Heart right ventricle (tissue), 16 donors: ENCODE results near the gene FHIP1A. TPM values are rescaled to one million over a fixed set of nuclear protein-coding genes. Genes with fewer than 3 reads are reported as not detected.

ENCODE experiments used
- ATAC-seq, 8 donors: fragments of 200-7000 bp; cut with Tn5 transposase; one replicate each; pipeline ENCODE4 v1.9.1; 2020; ENCODE audit warnings: mild to moderate bottlenecking in 8 of 8, moderate library complexity in 8 of 8, moderate number of reproducible peaks in 1 of 8
- DNase-seq, 2 donors: peaks; one replicate each; pipeline ENCODE4 v3.0.0-alpha.2; 2020
- H3K27ac ChIP-seq, 10 donors: fragments of 200-600 bp; sonication (generic) in 2 of 10; one replicate each; pipeline versions ENCODE4 v1.5.0 to v1.8.0; 2020 to 2022; ENCODE audit warnings: mild to moderate bottlenecking in 3 of 10
- H3K27me3 ChIP-seq, 7 donors: fragments of 200-600 bp; one replicate each; pipeline ENCODE4 v1.8.0; 2021 to 2022; ENCODE audit warnings: mild to moderate bottlenecking in 2 of 7
- H3K36me3 ChIP-seq, 9 donors: fragments of 200-600 bp; sonication (generic) in 1 of 9; one replicate each; pipeline versions ENCODE4 v1.5.0 to v1.8.0; 2020 to 2022; ENCODE audit warnings: mild to moderate bottlenecking in 2 of 9
- H3K4me1 ChIP-seq, 9 donors: fragments of 200-600 bp; sonication (generic) in 1 of 9; one replicate each; pipeline versions ENCODE4 v1.5.0 to v1.8.0; 2020 to 2022; ENCODE audit warnings: mild to moderate bottlenecking in 4 of 9
- H3K4me3 ChIP-seq, 10 donors: fragments of 200-600 bp; sonication (generic) in 2 of 10; one replicate each; pipeline versions ENCODE4 v1.5.0 to v1.8.0; 2020 to 2022; ENCODE audit warnings: mild to moderate bottlenecking in 7 of 10, moderate library complexity in 2 of 10
- H3K9me3 ChIP-seq, 11 donors: fragments of 200-600 bp in 10 of 11; sonication (generic) in 2 of 11; one replicate each; pipeline versions ENCODE4 v1.5.0 to v1.8.0; 2013 to 2022; ENCODE audit warnings: mild to moderate bottlenecking in 2 of 11, control low read depth in 1 of 11, moderate library complexity in 1 of 11
- WGBS, 2 donors: extraction: QIAGEN DNeasy Blood & Tissue Kit; methylation state at CpG; one replicate each; pipeline ENCODE4 v1.1.7; 2013; ENCODE audit warnings: inconsistent platforms in 1 of 2; 5-methylcytosine and 5-hydroxymethylcytosine counted together
- intact Hi-C, 10 donors: fragments of 100-400 bp; cut with DNase I; formaldehyde crosslinking; loops; one replicate each; pipeline versions ENCODE4 v1.11.1 to v1.14.2; 2022
- polyA plus RNA-seq, 2 donors: library from polyadenylated mRNA; stranded (reverse); fragments of 200-250 nt; gene quantifications; one replicate each; pipeline ENCODE4 v1.2.3, GENCODE V29; 2013
- total RNA-seq, 10 donors: library from RNA; stranded (reverse); fragmentation: NEBNext Ultra II Directional in 3 of 10; extraction: Animal tissue kit (Norgen Biotek cat#: 25700) in 3 of 10; gene quantifications; one replicate each; pipeline versions ENCODE4 v1.2.1 to v1.2.4, GENCODE V29; 2021 to 2023
- TF ChIP-seq, protein P1 (sequence below), 9 donors: fragments of 200-600 bp; sonication (generic) in 2 of 9; IDR thresholded peaks; one replicate each; pipeline versions ENCODE4 v1.5.0 to v1.8.0; 2021 to 2022; ENCODE audit warnings: antibody characterized with exemption in 9 of 9, mild to moderate bottlenecking in 5 of 9, moderate library complexity in 1 of 9
- donor health status: Arrhythmogenic right ventricular cardiomyopathy.
- donor health status: ischemic (EF 13 %, LVEDD 7.1; RV severe dilation, severe dysfunction).
- donor health status: healthy with polysubstance abuse.
- donor health status: DM: no; HTN: yes; CAD: no.
- donor health status: DM: no; HTN: no; CAD: no.
- donor health status: ischemic (EF 25% LVEDD 6.9; RV normal size, moderate dysfunction).
- donor health status: ischemic (EF 25% LVEDD 5.7; RV mildly dilated, moderate dysfunction).
- donor health status: healthy.
- donor health status: DM: yes; HTN: yes; CAD: no.
- donor health status: Ischemic cardiomyopathy.
- donor health status: ischemic (EF 35%, LVEDD 5.7; RV mildly dilated, moderate dysfunction).
- donor health status: nonischemic (EF 11% LVEDD 7.7; RV severe dilation, severe dysfunction).
- donor health status: DM: yes; HTN: yes; CAD: no.
- donor health status: PGD.
- donor health status: ischemic (EF 29% LVEDD 5.4; RV normal size, mild dysfunction).
- donor health status: nonischemic (EF 23%, LVEDD 6.1; RV moderate dilation, normal function).

Gene FHIP1A
- total and polyA plus RNA-seq, 12 donors, result 0.77 to 27.7 (median 20.5) TPM

DNA sequence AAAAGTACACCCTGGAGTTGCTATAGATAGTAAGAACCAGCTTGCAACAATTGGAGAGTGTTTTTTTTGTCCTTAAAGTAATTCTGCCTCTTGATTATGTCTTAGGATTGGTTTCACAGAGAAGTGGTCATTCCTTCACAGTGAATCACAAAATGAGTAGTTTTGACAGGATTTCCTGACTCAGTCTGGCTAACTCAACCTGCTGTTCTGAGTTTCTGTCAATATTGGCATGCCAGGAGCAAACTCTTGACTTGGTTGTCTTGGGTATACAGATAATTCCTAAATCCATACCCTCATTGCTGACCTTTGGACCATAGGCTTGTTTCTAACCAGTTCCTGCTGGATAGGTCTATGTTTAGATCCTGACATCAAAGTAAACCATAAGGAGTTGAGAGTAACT, 9.4 kb downstream of the FHIP1A start:
- TF ChIP-seq, protein P1, sequence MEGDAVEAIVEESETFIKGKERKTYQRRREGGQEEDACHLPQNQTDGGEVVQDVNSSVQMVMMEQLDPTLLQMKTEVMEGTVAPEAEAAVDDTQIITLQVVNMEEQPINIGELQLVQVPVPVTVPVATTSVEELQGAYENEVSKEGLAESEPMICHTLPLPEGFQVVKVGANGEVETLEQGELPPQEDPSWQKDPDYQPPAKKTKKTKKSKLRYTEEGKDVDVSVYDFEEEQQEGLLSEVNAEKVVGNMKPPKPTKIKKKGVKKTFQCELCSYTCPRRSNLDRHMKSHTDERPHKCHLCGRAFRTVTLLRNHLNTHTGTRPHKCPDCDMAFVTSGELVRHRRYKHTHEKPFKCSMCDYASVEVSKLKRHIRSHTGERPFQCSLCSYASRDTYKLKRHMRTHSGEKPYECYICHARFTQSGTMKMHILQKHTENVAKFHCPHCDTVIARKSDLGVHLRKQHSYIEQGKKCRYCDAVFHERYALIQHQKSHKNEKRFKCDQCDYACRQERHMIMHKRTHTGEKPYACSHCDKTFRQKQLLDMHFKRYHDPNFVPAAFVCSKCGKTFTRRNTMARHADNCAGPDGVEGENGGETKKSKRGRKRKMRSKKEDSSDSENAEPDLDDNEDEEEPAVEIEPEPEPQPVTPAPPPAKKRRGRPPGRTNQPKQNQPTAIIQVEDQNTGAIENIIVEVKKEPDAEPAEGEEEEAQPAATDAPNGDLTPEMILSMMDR (IDR thresholded peaks at IDR 0.05), result no peak
- H3K4me1 ChIP-seq, result peaks cover 0 to 4% (median 0%) of the 10 kb centered on the region in 9 donors
- ATAC-seq (no peak), DNase-seq (no peak)
- intact Hi-C loops, result no loop called here
- no peaks in the 10 kb centered on the region for H3K9me3 ChIP-seq
- no peak overlapping the region for H3K27ac ChIP-seq
- H3K36me3 ChIP-seq, result no peaks in the 10 kb centered on the region
- H3K27me3 ChIP-seq, result peaks cover 0 to 19% (median 0%) of the 10 kb centered on the region in 7 donors
- no peak overlapping the region for H3K4me3 ChIP-seq

DNA sequence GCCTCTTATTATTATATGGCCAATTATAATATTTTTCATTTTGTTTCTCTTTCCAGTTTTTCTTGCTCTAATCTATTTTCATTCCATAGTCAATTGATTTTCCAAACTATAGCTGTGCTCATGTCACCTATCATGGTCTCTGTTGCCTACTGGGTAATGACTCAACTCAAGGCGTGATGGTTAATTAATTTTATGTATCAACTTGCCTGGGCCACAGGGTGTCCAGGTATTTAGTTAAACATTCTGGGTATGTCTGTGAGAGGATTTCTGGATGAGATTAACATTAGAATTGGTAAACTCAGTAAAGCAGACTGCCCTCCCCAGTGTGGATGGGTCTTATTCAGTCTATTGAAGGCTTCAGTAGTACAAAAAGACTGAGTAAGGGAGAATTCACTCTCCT, 9.9 kb downstream of the FHIP1A start:
- H3K27ac ChIP-seq, result no peak overlapping the region
- H3K36me3 ChIP-seq, result no peaks in the 10 kb centered on the region
- no peak for DNase-seq
- no peaks in the 10 kb centered on the region for H3K9me3 ChIP-seq
- TF ChIP-seq, protein P1 (IDR thresholded peaks at IDR 0.05), result no peak
- intact Hi-C loops, result no loop called here
- WGBS, 2 donors, result 95 to 99% methylated on average over 1 of the region's 1 CpG
- H3K27me3 ChIP-seq, result peaks cover 0 to 15% (median 0%) of the 10 kb centered on the region in 7 donors
- no peak overlapping the region for H3K4me3 ChIP-seq
- peaks cover 0 to 4% (median 0%) of the 10 kb centered on the region in 9 donors for H3K4me1 ChIP-seq
- ATAC-seq, result no peak

DNA sequence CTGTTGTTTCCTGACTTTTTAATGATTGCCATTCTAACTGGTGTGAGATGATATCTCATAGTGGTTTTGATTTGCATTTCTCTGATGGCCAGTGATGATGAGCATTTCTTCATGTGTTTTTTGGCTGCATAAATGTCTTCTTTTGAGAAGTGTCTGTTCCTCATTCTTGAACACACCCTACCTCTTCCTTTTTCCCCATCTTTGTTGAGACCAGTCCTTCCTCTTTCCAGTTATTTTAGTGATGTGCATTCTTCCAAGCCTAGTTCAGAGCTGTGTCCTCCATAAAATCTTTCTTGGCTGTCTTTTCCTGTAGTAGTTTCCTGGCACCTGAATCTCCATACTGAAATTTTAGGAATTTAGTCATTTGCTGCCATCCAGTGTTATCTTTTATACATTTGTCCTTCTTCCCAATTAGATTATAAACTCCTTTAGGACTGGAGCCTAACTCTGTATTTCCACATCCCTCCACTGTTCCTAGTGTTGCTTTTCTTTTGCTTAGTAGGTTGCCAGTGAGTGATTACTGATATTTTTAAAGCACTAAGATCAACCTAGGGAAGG, 11.4 kb downstream of the FHIP1A start:
- DNase-seq, result no peak
- Histone ChIP-seq H3K27me3 (peaks cover 0 to 7% (median 0%) of the 10 kb centered on the region in 7 donors), H3K36me3 (no peaks in the 10 kb centered on the region), H3K4me1 (peaks cover 0 to 4% (median 0%) of the 10 kb centered on the region in 9 donors), H3K9me3 (no peaks in the 10 kb centered on the region), H3K4me3 (no peak overlapping the region), H3K27ac (no peak overlapping the region)
- intact Hi-C loops, result no loop called here
- TF ChIP-seq, protein P1 (IDR thresholded peaks at IDR 0.05), result no peak
- ATAC-seq, result no peak

DNA sequence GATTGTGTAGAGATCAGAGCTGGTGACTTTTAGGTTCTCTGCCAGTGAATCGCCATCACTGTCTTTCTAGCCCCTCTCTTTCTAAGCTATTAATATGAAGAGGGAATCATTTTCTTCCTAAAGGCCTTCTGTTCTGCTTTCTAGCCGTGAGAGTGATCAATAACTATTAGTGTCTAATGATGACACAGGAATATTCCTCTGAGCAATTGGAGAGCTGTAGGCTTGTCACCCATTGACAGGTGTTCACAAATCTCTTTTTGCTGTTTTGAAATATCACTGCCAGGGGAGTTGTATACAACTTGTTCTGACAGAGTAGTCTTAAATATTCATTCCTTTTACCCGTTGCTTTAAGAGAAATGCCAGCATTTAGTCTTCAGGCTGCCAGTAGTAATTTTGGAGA, 13.9 kb downstream of the FHIP1A start:
- DNase-seq (no peak), ATAC-seq (no peak)
- intact Hi-C loops, result no loop called here
- TF ChIP-seq, protein P1 (IDR thresholded peaks at IDR 0.05), result no peak
- no peaks in the 10 kb centered on the region for H3K36me3 ChIP-seq
- H3K9me3 ChIP-seq, result peaks cover 0 to 5% (median 0%) of the 10 kb centered on the region in 11 donors
- no peak overlapping the region for H3K4me3 ChIP-seq
- 82 to 89% methylated on average over 3 of the region's 3 CpGs for WGBS, 2 donors
- H3K4me1 ChIP-seq, result peaks cover 0 to 5% (median 0%) of the 10 kb centered on the region in 9 donors
- no peaks in the 10 kb centered on the region for H3K27me3 ChIP-seq
- no peak overlapping the region for H3K27ac ChIP-seq
